Panc1 (cell line): ENCODE results near the gene C19orf38.
"Not testable (repeated sequence)": the region's sequence is repeated elsewhere in the genome, so short reads cannot be mapped to it uniquely, and the experiment has no call there.

Experiments
- POLR2AphosphoS5 ChIP-seq: IDR thresholded peaks from 2 replicates; pipeline ENCODE4 v1.6.1; 2012; ENCODE audit warnings: mild to moderate bottlenecking, low read depth, low read length, moderate library complexity
- SIN3A ChIP-seq: IDR thresholded peaks from 2 replicates; pipeline ENCODE4 v1.6.1; 2012; ENCODE audit warnings: low read depth, mild to moderate bottlenecking, low read length, moderate library complexity, borderline replicate concordance; ENCODE audit not compliant: insufficient read depth
- TCF7L2 ChIP-seq: IDR thresholded peaks from 2 replicates; pipeline ENCODE4 v1.6.1; 2011; ENCODE audit warnings: mild to moderate bottlenecking, low read depth, low read length, inconsistent platforms
- TF ChIP-seq, protein P1 (sequence below): fragments of 450-650 bp; IDR thresholded peaks from 2 replicates; pipeline ENCODE4 v1.5.1; 2017; ENCODE audit warnings: mild to moderate bottlenecking
- TF ChIP-seq, protein P2 (sequence below), 2 experiments: IDR thresholded peaks; 2 replicates each; pipeline ENCODE4 v1.6.1; 2011 to 2012; ENCODE audit warnings: low read depth in 2 of 2, control low read depth in 1 of 2, low read length in 1 of 2, mild to moderate bottlenecking in 1 of 2, moderate library complexity in 1 of 2; ENCODE audit not compliant: insufficient read depth in 1 of 2

DNA sequence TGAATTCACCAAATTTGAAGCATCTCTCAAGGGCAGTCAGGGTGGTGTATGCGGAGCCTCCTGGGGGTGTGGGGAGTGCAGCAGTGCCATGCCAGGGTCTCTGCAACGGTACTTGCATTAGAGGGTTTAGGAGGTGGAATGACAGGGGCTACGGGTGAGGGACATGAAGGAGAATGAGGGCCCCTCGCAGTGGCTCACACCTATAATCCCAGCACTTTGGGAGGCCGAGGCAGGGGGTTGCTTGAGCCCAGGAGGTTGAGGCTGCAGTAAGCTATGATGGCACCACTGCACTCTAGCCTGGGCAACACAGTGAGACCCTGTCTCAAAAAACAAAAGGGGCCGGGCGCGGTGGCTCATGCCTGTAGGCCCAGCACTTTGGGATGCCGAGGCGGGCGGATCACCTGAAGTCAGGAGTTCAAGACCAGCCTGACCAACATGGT lies 21.7 kb downstream of the C19orf38 start:
- TF ChIP-seq, protein P1, sequence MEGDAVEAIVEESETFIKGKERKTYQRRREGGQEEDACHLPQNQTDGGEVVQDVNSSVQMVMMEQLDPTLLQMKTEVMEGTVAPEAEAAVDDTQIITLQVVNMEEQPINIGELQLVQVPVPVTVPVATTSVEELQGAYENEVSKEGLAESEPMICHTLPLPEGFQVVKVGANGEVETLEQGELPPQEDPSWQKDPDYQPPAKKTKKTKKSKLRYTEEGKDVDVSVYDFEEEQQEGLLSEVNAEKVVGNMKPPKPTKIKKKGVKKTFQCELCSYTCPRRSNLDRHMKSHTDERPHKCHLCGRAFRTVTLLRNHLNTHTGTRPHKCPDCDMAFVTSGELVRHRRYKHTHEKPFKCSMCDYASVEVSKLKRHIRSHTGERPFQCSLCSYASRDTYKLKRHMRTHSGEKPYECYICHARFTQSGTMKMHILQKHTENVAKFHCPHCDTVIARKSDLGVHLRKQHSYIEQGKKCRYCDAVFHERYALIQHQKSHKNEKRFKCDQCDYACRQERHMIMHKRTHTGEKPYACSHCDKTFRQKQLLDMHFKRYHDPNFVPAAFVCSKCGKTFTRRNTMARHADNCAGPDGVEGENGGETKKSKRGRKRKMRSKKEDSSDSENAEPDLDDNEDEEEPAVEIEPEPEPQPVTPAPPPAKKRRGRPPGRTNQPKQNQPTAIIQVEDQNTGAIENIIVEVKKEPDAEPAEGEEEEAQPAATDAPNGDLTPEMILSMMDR, result not testable (repeated sequence)
- not testable (repeated sequence) for TF ChIP-seq POLR2AphosphoS5, SIN3A, TCF7L2
- TF ChIP-seq, protein P2, sequence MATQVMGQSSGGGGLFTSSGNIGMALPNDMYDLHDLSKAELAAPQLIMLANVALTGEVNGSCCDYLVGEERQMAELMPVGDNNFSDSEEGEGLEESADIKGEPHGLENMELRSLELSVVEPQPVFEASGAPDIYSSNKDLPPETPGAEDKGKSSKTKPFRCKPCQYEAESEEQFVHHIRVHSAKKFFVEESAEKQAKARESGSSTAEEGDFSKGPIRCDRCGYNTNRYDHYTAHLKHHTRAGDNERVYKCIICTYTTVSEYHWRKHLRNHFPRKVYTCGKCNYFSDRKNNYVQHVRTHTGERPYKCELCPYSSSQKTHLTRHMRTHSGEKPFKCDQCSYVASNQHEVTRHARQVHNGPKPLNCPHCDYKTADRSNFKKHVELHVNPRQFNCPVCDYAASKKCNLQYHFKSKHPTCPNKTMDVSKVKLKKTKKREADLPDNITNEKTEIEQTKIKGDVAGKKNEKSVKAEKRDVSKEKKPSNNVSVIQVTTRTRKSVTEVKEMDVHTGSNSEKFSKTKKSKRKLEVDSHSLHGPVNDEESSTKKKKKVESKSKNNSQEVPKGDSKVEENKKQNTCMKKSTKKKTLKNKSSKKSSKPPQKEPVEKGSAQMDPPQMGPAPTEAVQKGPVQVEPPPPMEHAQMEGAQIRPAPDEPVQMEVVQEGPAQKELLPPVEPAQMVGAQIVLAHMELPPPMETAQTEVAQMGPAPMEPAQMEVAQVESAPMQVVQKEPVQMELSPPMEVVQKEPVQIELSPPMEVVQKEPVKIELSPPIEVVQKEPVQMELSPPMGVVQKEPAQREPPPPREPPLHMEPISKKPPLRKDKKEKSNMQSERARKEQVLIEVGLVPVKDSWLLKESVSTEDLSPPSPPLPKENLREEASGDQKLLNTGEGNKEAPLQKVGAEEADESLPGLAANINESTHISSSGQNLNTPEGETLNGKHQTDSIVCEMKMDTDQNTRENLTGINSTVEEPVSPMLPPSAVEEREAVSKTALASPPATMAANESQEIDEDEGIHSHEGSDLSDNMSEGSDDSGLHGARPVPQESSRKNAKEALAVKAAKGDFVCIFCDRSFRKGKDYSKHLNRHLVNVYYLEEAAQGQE (IDR thresholded peaks at IDR 0.05; ENCODE audit: insufficient read depth in 1 of 2, low read depth in 2 of 2, low read length in 1 of 2), result not testable (repeated sequence)
